ELR (cell line): ENCODE results near the gene FKBP9.
"Not testable (repeated sequence)": the region's sequence is repeated elsewhere in the genome, so short reads cannot be mapped to it uniquely, and the experiment has no call there.

ENCODE experiments used
- DNase-seq: peaks from one replicate; pipeline ENCODE4 v3.0.0-alpha.2; 2015; ENCODE audit warnings: low read depth

The FKBP9 gene

GRCh38 chr7:32957326-32958045 lies at the start of gene FKBP9:
FKBP9 (plus strand) TSS chr7:32957440; CDS start chr7:32957574, 134 bp downstream.
- DNase-seq: peak; percentile 92

GRCh38 chr7:32910195-32910594 lies 47.0 kb upstream of the FKBP9 start:
- no peak for DNase-seq

GRCh38 chr7:32914184-32914583 lies 43.1 kb upstream of the FKBP9 start:
- no peak for DNase-seq

- DNase-seq: no peak
Observed at GRCh38 chr7:32915041-32915536, 42.2 kb upstream of the FKBP9 start.

- DNase-seq: no peak
Observed at GRCh38 chr7:32916006-32916405, 41.2 kb upstream of the FKBP9 start.

- not testable (repeated sequence) for DNase-seq
Observed at GRCh38 chr7:32916994-32917393, 40.2 kb upstream of the FKBP9 start.

GRCh38 chr7:32921896-32922295 lies 35.3 kb upstream of the FKBP9 start:
- DNase-seq: peak; percentile 70

- no peak for DNase-seq
Observed at GRCh38 chr7:32928785-32929298, 28.4 kb upstream of the FKBP9 start.

- DNase-seq: no peak
Observed at GRCh38 chr7:32929430-32930143, 27.7 kb upstream of the FKBP9 start.

- DNase-seq: no peak
Observed at GRCh38 chr7:32930378-32930777, 26.9 kb upstream of the FKBP9 start.

- DNase-seq: no peak
Observed at GRCh38 chr7:32935558-32935957, 21.7 kb upstream of the FKBP9 start.

GRCh38 chr7:32936689-32937088 lies 20.6 kb upstream of the FKBP9 start:
- no peak for DNase-seq

- peak; percentile 56 for DNase-seq
Observed at GRCh38 chr7:32937344-32938174, 19.7 kb upstream of the FKBP9 start.

GRCh38 chr7:32941181-32941580 lies 16.1 kb upstream of the FKBP9 start:
- DNase-seq: no peak

- no peak for DNase-seq
Observed at GRCh38 chr7:32941681-32942414, 15.4 kb upstream of the FKBP9 start.

- DNase-seq: peak; percentile 85
Observed at GRCh38 chr7:32942415-32943251, 14.6 kb upstream of the FKBP9 start.

- no peak for DNase-seq
Observed at GRCh38 chr7:32943252-32944030, 13.8 kb upstream of the FKBP9 start.

GRCh38 chr7:32947420-32947983 lies 9.7 kb upstream of the FKBP9 start:
- DNase-seq: no peak

- no peak for DNase-seq
Observed at GRCh38 chr7:32948202-32948601, 9.0 kb upstream of the FKBP9 start.
